ENCODE data around the gene MEGF11.

The MEGF11 gene

DNA sequence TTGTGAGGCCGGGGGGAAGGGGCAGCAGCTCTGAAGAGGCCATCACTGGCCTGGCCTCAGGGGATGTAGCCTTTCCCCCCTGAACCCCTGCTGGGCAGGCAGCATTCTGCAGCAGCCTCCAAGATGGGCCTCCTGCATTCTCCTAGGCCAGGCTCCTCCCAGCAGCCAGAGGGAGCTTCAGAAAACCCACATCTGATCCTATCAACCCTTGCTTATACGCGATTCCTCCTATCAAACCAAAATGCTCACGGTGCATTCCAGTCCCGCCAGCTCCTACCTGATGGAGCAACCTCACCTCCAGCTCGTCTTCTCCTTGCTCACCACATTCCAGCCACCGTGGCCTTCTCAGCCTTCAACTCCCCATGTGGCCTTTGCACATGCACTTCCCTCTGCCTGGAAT is 85.7 kb downstream of the MEGF11 start:
- DNase-seq = no peak

GRCh38 chr15:66165856-66166255 is 87.7 kb downstream of the MEGF11 start:
- DNase-seq = no peak

DNA sequence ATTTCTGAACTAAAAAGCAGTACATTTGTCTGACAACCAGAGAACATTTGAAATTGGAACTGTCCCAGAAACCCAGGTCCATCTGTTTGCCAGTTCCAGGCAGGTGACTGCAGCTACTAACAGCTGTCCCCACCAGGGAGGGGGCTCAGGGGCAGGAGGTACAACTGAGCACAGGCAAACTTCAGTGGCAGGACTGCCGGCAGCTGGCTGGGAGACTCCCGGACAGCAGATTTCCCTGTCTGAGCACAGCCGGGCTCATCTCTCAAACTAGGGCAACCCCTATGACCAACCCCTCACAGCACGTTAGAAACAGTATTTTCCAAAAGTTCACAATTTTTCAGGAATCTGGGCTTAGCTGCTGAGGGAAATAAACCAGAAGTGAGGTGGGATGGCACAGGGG is 88.8 kb downstream of the MEGF11 start:
- DNase-seq = no peak

- no peak for DNase-seq
Measured at GRCh38 chr15:66163553-66163952, 90.0 kb downstream of the MEGF11 start.

- no peak for DNase-seq
Measured at GRCh38 chr15:66162286-66162685, 91.3 kb downstream of the MEGF11 start.

- no peak for DNase-seq
Measured at GRCh38 chr15:66161575-66162118, 91.9 kb downstream of the MEGF11 start.

DNA sequence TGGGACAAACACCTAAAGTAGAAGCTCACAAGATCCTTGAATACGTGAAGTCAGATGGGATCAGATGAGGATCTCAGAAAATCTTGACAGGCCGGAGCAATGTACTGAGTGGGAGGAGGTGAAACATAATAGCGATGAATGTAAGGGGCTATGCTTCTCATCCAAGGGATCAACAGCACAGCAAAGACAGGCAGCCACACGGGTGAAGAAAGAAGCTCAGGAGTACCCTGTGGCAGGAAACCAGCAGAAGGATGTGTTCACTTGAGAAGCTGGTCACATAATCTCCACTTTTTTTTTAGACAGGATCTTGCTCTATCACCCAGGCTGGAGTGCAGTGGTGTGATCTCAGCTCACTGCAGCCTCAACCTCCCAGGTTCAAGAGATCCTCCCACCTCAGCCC is 92.4 kb downstream of the MEGF11 start:
- DNase-seq = no peak

DNA sequence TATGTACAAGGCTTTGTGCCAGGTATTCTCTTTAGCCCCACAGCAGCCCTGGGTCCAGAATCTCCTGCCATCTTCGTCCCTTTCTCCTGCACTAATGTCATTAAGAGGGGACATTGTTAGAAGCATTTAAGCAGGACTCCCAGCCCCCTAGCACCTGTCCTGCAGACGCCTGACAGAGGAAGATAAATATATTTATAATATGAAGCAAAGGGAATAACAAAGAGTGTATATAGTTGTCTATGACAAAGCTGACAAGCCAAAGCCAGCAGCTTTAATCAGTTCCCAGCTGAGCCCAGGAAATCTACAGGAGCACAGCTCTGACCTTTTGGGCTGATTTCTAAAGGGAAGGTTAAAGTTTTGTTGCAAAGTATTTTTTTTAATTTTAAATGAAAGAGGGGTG is 96.0 kb downstream of the MEGF11 start:
- no peak for DNase-seq

- no peak for DNase-seq
Measured at GRCh38 chr15:66156310-66156975, 97.1 kb downstream of the MEGF11 start.

GRCh38 chr15:66155065-66155464 is 98.5 kb downstream of the MEGF11 start:
- DNase-seq = no peak

GRCh38 chr15:66154581-66154980 is 99.0 kb downstream of the MEGF11 start:
- peak; percentile 15 for DNase-seq

DNA sequence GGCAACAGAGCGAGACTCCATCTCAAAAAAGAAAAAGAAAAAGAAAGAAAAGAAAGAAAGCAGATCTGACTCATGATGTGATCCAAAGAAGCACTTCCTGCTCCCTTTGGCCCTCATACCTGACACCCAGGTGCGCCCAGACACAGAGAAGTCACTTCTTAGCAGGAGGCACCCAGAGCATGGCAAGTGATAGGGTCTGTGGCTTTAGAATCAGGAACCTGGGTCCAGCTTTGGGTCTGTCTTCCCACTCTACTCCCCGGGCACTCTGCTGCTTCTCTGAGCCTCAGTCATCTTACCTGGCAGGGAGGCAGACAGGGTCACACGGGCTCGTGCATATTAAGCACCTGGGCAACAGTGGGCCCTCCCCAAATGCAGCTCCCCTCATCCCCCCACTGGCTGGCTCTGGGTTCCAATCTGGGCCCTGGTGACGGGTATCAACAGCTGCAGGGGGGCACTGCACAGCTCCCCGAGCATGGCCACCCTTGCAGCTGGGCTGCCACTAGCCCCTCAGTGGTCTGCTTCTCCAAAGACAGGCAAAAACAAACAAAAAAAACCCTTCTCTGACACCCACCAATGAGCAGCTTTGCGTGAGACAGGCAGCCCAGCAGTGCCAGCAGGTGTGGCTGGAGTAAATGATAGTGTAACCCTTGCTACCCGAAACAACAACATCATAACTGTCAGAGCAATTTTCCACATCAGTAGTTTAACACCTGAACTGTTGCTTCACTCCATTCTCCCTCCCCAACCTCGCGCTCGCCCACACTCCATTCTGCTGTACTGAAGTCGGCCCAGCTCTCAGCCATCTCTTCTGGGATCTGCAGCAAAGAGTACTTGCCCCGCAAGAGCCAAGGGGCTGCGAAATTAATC is 99.8 kb downstream of the MEGF11 start:
- DNase-seq = peak; percentile 27

DNA sequence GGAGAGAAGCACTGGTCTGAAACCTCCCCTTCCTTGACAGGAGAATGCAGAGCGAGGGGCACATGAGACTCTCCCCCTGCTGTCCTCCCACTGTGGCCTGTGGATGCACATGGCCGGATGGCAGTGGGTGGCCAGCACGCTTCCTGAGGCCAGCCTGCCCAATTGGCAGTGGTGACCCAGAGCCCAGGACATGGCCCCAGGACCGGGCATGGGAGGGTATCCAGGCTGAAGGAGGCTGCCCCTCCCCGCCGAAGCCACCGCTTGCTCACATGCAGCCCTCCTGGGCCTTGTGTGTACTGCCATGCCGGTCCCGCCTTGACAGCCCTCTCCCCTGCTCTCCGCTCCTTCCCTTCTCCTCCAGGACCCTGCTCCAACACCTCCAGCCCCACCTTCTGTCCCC is 100.9 kb downstream of the MEGF11 start:
- DNase-seq = no peak

GRCh38 chr15:66151809-66152208 is 101.7 kb downstream of the MEGF11 start:
- no peak for DNase-seq

- no peak for DNase-seq
Measured at GRCh38 chr15:66149871-66150270, 103.7 kb downstream of the MEGF11 start.

GRCh38 chr15:66148187-66148586 is 105.4 kb downstream of the MEGF11 start:
- DNase-seq = no peak

- no peak for DNase-seq
Measured at GRCh38 chr15:66147440-66147839, 106.1 kb downstream of the MEGF11 start.

DNA sequence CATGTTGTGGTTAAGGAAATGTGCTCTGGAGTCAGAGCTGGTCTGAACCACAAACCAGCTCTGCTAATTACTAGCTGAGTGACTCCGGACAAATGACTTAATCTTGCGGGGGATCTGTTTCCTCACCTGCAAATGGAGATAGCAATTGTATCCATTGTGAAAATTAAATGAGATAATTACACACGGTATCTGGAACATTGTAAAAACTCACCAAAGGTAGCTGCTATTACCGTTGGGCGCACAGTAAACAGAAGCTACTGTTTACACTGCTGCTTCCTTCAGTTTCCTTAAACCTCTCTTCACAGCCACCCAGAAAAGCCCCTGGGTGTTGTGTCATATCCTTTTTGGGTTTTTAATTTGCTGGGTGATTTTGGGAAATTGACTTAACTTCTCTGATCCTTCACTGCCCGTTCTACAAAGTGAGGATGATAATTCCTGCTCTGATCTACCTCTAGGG is 107.8 kb downstream of the MEGF11 start:
- DNase-seq = no peak

GRCh38 chr15:66144978-66145725 is 108.4 kb downstream of the MEGF11 start:
- DNase-seq = no peak

- no peak for DNase-seq
Measured at GRCh38 chr15:66142285-66142684, 111.3 kb downstream of the MEGF11 start.

- no peak for DNase-seq
Measured at GRCh38 chr15:66139591-66140207, 113.9 kb downstream of the MEGF11 start.

DNA sequence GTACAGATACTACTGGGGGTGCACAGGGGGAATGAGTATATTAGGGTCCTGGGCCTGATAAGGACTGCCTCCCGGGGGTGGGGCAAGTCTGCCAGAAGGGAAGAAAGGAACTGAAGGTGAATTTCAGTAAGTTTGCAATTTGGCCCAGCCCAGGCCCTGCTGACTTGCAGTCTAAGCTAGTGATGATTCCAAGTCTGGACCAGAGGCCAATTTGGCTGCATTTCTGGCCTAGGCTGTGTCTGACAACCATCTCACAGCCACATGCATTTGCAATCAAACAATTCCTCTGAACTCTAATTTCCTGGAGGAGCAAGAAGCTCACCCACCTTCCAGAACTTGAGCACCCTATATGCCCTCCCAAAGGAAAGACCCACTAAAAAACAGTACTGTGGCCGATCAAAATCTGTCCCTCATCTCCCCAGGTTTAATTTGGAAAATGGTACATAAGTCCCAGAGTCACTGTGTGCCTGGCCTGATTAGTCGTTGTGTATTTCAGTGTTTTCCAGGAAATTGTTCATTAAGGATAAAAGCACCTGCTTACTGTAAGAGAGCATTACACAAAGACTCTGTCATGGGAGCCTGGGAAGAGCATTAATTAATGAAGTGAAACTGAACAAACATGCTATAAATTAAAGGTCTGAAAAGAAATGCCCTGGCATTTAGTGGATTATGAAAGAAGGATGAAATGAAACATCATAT is 114.5 kb downstream of the MEGF11 start:
- DNase-seq = no peak
